SK-N-SH (cell line): ENCODE measurements around the gene PHAX. TPM values are rescaled to one million over a fixed set of nuclear protein-coding genes. Genes with fewer than 3 reads are reported as not detected.

Source experiments
- CTCF ChIA-PET: fragments of 300-600, 350-600 bp; formaldehyde crosslinking; extraction: SDS; loops from one replicate; lab custom pipeline; 2021; lab: Yijun Ruan, JAX
- POLR2A ChIA-PET: fragments of 350-600 bp; sonication (Branson Sonifier 250); formaldehyde crosslinking; extraction: SDS; loops from one replicate; lab custom pipeline; 2020; ENCODE audit warnings: antibody characterized with exemption, inconsistent platforms; lab: Yijun Ruan, JAX
- DNase-seq: peaks from one replicate; pipeline ENCODE4 v3.0.0; 2012
- H2AFZ ChIP-seq: fragments of 200-600 bp; sonication (generic); 2 replicates; pipeline ENCODE4 v1.8.1; 2016; ENCODE audit warnings: antibody characterized with exemption, mild to moderate bottlenecking, low read depth
- H3F3A ChIP-seq: fragments of 200-600 bp; sonication (generic); replicated peaks from 2 replicates; pipeline ENCODE3; 2016; ENCODE audit warnings: antibody characterized with exemption, mild to moderate bottlenecking; ENCODE audit not compliant: insufficient read depth
- H3K27ac ChIP-seq, 2 experiments: fragments of 200-500 bp in 1 of 2; fragments of 200-600 bp in 1 of 2; sonication (Bioruptor generic) in 1 of 2; sonication (generic), shearing (Covaris generic) in 1 of 2; 2 replicates each; pipeline versions ENCODE4 v1.5.1 to v1.6.1; 2014 to 2016; ENCODE audit warnings: low read depth in 2 of 2, inconsistent platforms in 1 of 2, low read length in 1 of 2, mild to moderate bottlenecking in 1 of 2, mixed read lengths in 1 of 2
- H3K27me3 ChIP-seq: fragments of 200-600 bp; sonication (generic), shearing (Covaris generic); 2 replicates; pipeline ENCODE4 v1.6.1; 2016; ENCODE audit warnings: mixed run types; ENCODE audit not compliant: insufficient read depth
- H3K36me3 ChIP-seq, 2 experiments: fragments of 200-500 bp in 1 of 2; fragments of 200-600 bp in 1 of 2; sonication (Bioruptor generic) in 1 of 2; sonication (generic) in 1 of 2; replicated peaks in 1 of 2; 2 replicates each; pipeline versions ENCODE3 to v1.5.1; 2014 to 2016; ENCODE audit warnings: low read length in 1 of 2, mild to moderate bottlenecking in 1 of 2; ENCODE audit not compliant: insufficient read depth in 2 of 2, control insufficient read depth in 1 of 2
- H3K4me1 ChIP-seq, 2 experiments: fragments of 200-500 bp in 1 of 2; fragments of 200-600 bp in 1 of 2; sonication (Bioruptor generic) in 1 of 2; sonication (generic), shearing (Covaris generic) in 1 of 2; 2 replicates each; pipeline versions ENCODE4 v1.5.1 to v1.6.1; 2014 to 2016; ENCODE audit warnings: low read depth in 1 of 2, low read length in 1 of 2, mixed run types in 1 of 2; ENCODE audit not compliant: insufficient read depth in 2 of 2, control insufficient read depth in 1 of 2
- H3K4me2 ChIP-seq: fragments of 200-600 bp; sonication (generic), shearing (Covaris generic); 2 replicates; pipeline ENCODE4 v1.6.1; 2017; ENCODE audit warnings: mixed run types
- H3K4me3 ChIP-seq, 2 experiments: fragments of 200-500 bp in 1 of 2; fragments of 200-600 bp in 1 of 2; sonication (Bioruptor generic) in 1 of 2; sonication (generic), shearing (Covaris generic) in 1 of 2; 2 replicates each; pipeline versions ENCODE4 v1.5.1 to v1.8.1; 2014 to 2016; ENCODE audit warnings: low read depth in 2 of 2, inconsistent platforms in 1 of 2, low read length in 1 of 2, mild to moderate bottlenecking in 1 of 2, mixed read lengths in 1 of 2, moderate library complexity in 1 of 2
- H3K79me2 ChIP-seq: fragments of 200-600 bp; sonication (generic); 2 replicates; pipeline ENCODE4 v1.8.1; 2017; ENCODE audit warnings: mild to moderate bottlenecking; ENCODE audit not compliant: insufficient read depth
- H3K9ac ChIP-seq: fragments of 200-600 bp; sonication (generic); 2 replicates; pipeline ENCODE4 v1.6.1; 2017; ENCODE audit warnings: mixed run types
- H3K9me2 ChIP-seq: fragments of 200-600 bp; sonication (generic); 2 replicates; pipeline ENCODE4 v1.6.1; 2017; ENCODE audit warnings: mixed run types
- H3K9me3 ChIP-seq: fragments of 200-600 bp; sonication (generic); 2 replicates; pipeline ENCODE4 v1.6.1; 2017; ENCODE audit warnings: mixed run types, mild to moderate bottlenecking, moderate library complexity
- H4K20me1 ChIP-seq: fragments of 200-600 bp; sonication (generic); 2 replicates; pipeline ENCODE4 v1.6.1; 2017; ENCODE audit warnings: mild to moderate bottlenecking, mixed run types; ENCODE audit not compliant: insufficient read depth
- ELF1 ChIP-seq: IDR thresholded peaks from 2 replicates; pipeline ENCODE4 v1.4.0; 2012
- EZH2phosphoT487 ChIP-seq: fragments of 200-600 bp; sonication (generic); IDR thresholded peaks from 2 replicates; pipeline ENCODE4 v1.6.1; 2017; ENCODE audit warnings: low read depth, mixed run types, mild to moderate bottlenecking, antibody characterized with exemption, moderate library complexity, borderline replicate concordance
- FOSL2 ChIP-seq: IDR thresholded peaks from 2 replicates; pipeline ENCODE4 v1.4.0; 2012; ENCODE audit warnings: low read depth, mild to moderate bottlenecking, moderate library complexity, borderline replicate concordance
- FOXM1 ChIP-seq: IDR thresholded peaks from 2 replicates; pipeline ENCODE4 v1.4.0; 2012; ENCODE audit warnings: low read depth, mild to moderate bottlenecking
- GATA2 ChIP-seq: sonication (generic); formaldehyde crosslinking; IDR thresholded peaks from 2 replicates; pipeline ENCODE4 v1.5.0; 2020; ENCODE audit warnings: mild to moderate bottlenecking, missing genetic modification reagents
- JUND ChIP-seq: IDR thresholded peaks from 2 replicates; pipeline ENCODE4 v1.4.0; 2012
- MXI1 ChIP-seq: IDR thresholded peaks from 2 replicates; pipeline ENCODE4 v1.6.1; 2012; ENCODE audit warnings: mild to moderate bottlenecking, low read depth, low read length, improper control_type of control experiment
- NFIC ChIP-seq: IDR thresholded peaks from 2 replicates; pipeline ENCODE4 v1.4.0; 2012; ENCODE audit warnings: borderline replicate concordance
- NRF1 ChIP-seq: IDR thresholded peaks from 2 replicates; pipeline ENCODE4 v1.6.1; 2012; ENCODE audit warnings: low read depth, mild to moderate bottlenecking, low read length
- SMC3 ChIP-seq: IDR thresholded peaks from 2 replicates; pipeline ENCODE4 v1.6.1; 2012; ENCODE audit warnings: low read depth, low read length, improper control_type of control experiment
- TAF1 ChIP-seq: IDR thresholded peaks from 2 replicates; pipeline ENCODE4 v1.6.1; 2012; ENCODE audit warnings: low read depth, mild to moderate bottlenecking, low read length, moderate library complexity, borderline replicate concordance
- TEAD4 ChIP-seq: IDR thresholded peaks from 2 replicates; pipeline ENCODE4 v1.4.0; 2012; ENCODE audit warnings: mild to moderate bottlenecking, borderline replicate concordance; ENCODE audit not compliant: insufficient read depth
- YY1 ChIP-seq: IDR thresholded peaks from 2 replicates; pipeline ENCODE4 v1.4.0; 2012; ENCODE audit warnings: low read depth, mild to moderate bottlenecking
- WGBS: methylation state at CpG from one replicate; pipeline ENCODE4 v1.1.6; 2017; ENCODE audit warnings: low lambda C conversion rate; 5-methylcytosine and 5-hydroxymethylcytosine counted together
- polyA plus RNA-seq, 3 experiments: library from polyadenylated mRNA; depleted of rRNA; stranded (reverse); fragments of >200 nt; gene quantifications; 2 replicates each; pipeline ENCODE4 v1.2.3, GENCODE V29; 2012
- TF ChIP-seq, protein P1 (sequence below): fragments of 200-600 bp; sonication (generic); IDR thresholded peaks from 2 replicates; pipeline ENCODE4 v1.6.1; 2017; ENCODE audit warnings: antibody characterized with exemption, mild to moderate bottlenecking, moderate library complexity
- TF ChIP-seq, protein P2 (sequence below): IDR thresholded peaks from 2 replicates; pipeline ENCODE4 v1.4.0; 2012; ENCODE audit warnings: low read depth, borderline replicate concordance
- TF ChIP-seq, protein P3 (sequence below): IDR thresholded peaks from 2 replicates; pipeline ENCODE4 v1.6.1; 2012; ENCODE audit warnings: mild to moderate bottlenecking, low read depth, low read length, moderate library complexity
- TF ChIP-seq, protein P4 (sequence below): IDR thresholded peaks from 2 replicates; pipeline ENCODE4; 2012
- TF ChIP-seq, protein P5 (sequence below): IDR thresholded peaks from 2 replicates; pipeline ENCODE4 v1.4.0; 2012; ENCODE audit warnings: low read depth

PHAX gene
- polyA plus RNA-seq, 1 of the 3 experiments (the other 2 are of a cell fraction), result 25.1 TPM

DNA sequence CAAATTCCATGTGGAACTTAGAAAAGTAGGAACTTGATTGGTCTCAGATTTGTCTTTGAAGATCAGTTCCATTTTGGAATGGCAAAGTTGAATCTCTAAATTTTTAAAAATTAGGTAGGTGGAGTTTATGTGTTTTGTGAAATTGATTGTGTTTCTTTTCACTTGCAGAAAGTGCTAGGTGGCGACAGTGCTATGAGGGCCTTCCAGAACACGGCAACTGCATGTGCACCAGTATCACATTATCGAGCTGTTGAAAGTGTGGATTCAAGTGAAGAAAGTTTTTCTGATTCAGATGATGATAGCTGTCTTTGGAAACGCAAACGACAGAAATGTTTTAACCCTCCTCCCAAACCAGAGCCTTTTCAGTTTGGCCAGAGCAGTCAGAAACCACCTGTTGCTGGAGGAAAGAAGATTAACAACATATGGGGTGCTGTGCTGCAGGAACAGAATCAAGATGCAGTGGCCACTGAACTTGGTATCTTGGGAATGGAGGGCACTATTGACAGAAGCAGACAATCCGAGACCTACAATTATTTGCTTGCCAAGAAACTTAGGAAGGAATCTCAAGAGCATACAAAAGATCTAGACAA, 2.8 kb downstream of the PHAX start:
- no peak overlapping the region for H2AFZ ChIP-seq
- H3K36me3 ChIP-seq, result peaks cover 17 to 51% of the 10 kb centered on the region in 2 experiments
- H3K9ac ChIP-seq, result no peak overlapping the region
- H3K27ac ChIP-seq, result no peak overlapping the region
- no peaks in the 10 kb centered on the region for H3K9me2 ChIP-seq
- ChIA-PET POLR2A (interaction anchor here (0.6 kb wide), 1 partner anchor 62 kb away, joined by 3 read pairs; no protein-coding TSS in a partner anchor), CTCF (no interaction called here)
- no peak overlapping the region for H3K4me3 ChIP-seq
- WGBS, result 87% methylated on average over 6 of the region's 6 CpGs
- no peak for DNase-seq
- no peak for TF ChIP-seq ELF1
- no peak for TF ChIP-seq FOXM1
- TF ChIP-seq NFIC, result no peak
- no peak overlapping the region for H3K4me2 ChIP-seq
- no peaks in the 10 kb centered on the region for H3K9me3 ChIP-seq
- H3F3A ChIP-seq, result no peaks in the 10 kb centered on the region
- peaks cover 78% of the 10 kb centered on the region for H3K79me2 ChIP-seq
- H3K27me3 ChIP-seq, result no peaks in the 10 kb centered on the region
- H3K4me1 ChIP-seq, result peaks cover 6 to 8% of the 10 kb centered on the region in 2 experiments; a peak in 2 of 4 replicates
- peaks cover 31% of the 10 kb centered on the region for H4K20me1 ChIP-seq

DNA sequence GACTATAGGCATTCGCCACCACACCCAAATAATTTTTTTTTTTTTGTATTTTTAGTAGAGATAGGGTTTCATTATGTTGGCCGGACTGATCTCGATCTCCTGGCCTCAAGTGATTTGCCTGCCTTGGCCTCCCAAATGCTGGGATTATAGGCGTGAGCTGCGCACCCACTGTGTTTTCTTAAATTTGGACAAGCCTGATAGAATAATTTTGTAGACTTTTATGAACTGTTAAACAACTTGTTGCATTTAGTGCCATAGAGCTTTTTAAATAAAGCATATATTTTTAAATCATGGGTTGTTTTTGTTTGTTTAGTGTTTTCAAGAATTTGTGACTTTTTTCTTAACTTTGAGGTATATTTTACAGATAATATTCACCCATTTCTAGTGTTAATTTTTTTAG, 4.8 kb downstream of the PHAX start:
- Histone ChIP-seq H3K27ac (no peak overlapping the region), H3F3A (no peaks in the 10 kb centered on the region), H3K9me2 (no peaks in the 10 kb centered on the region), H3K27me3 (no peaks in the 10 kb centered on the region), H3K79me2 (peaks cover 98% of the 10 kb centered on the region), H3K4me1 (peaks cover 4 to 8% of the 10 kb centered on the region in 2 experiments; a peak in 2 of 4 replicates), H2AFZ (no peak overlapping the region), H4K20me1 (peaks cover 31% of the 10 kb centered on the region), H3K9ac (0 out of 2 replicates have a peak overlapping the region, but pooled peaks have one; percentile 18), H3K4me3 (no peak overlapping the region), H3K9me3 (no peaks in the 10 kb centered on the region), H3K36me3 (peaks cover 23 to 65% of the 10 kb centered on the region in 2 experiments), H3K4me2 (peak overlapping the region; percentile 44; the same call in 1 of the 2 replicates)
- no peak for DNase-seq
- no peak for TF ChIP-seq TAF1
- TF ChIP-seq, protein P1, sequence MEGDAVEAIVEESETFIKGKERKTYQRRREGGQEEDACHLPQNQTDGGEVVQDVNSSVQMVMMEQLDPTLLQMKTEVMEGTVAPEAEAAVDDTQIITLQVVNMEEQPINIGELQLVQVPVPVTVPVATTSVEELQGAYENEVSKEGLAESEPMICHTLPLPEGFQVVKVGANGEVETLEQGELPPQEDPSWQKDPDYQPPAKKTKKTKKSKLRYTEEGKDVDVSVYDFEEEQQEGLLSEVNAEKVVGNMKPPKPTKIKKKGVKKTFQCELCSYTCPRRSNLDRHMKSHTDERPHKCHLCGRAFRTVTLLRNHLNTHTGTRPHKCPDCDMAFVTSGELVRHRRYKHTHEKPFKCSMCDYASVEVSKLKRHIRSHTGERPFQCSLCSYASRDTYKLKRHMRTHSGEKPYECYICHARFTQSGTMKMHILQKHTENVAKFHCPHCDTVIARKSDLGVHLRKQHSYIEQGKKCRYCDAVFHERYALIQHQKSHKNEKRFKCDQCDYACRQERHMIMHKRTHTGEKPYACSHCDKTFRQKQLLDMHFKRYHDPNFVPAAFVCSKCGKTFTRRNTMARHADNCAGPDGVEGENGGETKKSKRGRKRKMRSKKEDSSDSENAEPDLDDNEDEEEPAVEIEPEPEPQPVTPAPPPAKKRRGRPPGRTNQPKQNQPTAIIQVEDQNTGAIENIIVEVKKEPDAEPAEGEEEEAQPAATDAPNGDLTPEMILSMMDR, result no peak
- TF ChIP-seq, protein P2, sequence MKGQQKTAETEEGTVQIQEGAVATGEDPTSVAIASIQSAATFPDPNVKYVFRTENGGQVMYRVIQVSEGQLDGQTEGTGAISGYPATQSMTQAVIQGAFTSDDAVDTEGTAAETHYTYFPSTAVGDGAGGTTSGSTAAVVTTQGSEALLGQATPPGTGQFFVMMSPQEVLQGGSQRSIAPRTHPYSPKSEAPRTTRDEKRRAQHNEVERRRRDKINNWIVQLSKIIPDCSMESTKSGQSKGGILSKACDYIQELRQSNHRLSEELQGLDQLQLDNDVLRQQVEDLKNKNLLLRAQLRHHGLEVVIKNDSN, result no peak
- no peak for TF ChIP-seq FOSL2
- no peak for TF ChIP-seq NFIC
- TF ChIP-seq, protein P3, sequence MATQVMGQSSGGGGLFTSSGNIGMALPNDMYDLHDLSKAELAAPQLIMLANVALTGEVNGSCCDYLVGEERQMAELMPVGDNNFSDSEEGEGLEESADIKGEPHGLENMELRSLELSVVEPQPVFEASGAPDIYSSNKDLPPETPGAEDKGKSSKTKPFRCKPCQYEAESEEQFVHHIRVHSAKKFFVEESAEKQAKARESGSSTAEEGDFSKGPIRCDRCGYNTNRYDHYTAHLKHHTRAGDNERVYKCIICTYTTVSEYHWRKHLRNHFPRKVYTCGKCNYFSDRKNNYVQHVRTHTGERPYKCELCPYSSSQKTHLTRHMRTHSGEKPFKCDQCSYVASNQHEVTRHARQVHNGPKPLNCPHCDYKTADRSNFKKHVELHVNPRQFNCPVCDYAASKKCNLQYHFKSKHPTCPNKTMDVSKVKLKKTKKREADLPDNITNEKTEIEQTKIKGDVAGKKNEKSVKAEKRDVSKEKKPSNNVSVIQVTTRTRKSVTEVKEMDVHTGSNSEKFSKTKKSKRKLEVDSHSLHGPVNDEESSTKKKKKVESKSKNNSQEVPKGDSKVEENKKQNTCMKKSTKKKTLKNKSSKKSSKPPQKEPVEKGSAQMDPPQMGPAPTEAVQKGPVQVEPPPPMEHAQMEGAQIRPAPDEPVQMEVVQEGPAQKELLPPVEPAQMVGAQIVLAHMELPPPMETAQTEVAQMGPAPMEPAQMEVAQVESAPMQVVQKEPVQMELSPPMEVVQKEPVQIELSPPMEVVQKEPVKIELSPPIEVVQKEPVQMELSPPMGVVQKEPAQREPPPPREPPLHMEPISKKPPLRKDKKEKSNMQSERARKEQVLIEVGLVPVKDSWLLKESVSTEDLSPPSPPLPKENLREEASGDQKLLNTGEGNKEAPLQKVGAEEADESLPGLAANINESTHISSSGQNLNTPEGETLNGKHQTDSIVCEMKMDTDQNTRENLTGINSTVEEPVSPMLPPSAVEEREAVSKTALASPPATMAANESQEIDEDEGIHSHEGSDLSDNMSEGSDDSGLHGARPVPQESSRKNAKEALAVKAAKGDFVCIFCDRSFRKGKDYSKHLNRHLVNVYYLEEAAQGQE, result no peak
- no peak for TF ChIP-seq FOXM1
- no peak for TF ChIP-seq JUND
- TF ChIP-seq, protein P4, sequence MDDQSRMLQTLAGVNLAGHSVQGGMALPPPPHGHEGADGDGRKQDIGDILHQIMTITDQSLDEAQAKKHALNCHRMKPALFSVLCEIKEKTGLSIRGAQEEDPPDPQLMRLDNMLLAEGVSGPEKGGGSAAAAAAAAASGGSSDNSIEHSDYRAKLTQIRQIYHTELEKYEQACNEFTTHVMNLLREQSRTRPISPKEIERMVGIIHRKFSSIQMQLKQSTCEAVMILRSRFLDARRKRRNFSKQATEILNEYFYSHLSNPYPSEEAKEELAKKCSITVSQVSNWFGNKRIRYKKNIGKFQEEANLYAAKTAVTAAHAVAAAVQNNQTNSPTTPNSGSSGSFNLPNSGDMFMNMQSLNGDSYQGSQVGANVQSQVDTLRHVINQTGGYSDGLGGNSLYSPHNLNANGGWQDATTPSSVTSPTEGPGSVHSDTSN, result no peak
- no peak for TF ChIP-seq YY1
- TF ChIP-seq MXI1, result no peak
- TF ChIP-seq GATA2 (CRISPR knock-in tag), result no peak
- no peak for TF ChIP-seq ELF1
- no peak for TF ChIP-seq NRF1
- no peak for TF ChIP-seq TEAD4
- TF ChIP-seq, protein P5, sequence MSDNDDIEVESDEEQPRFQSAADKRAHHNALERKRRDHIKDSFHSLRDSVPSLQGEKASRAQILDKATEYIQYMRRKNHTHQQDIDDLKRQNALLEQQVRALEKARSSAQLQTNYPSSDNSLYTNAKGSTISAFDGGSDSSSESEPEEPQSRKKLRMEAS, result no peak
- TF ChIP-seq SMC3, result no peak
- TF ChIP-seq EZH2phosphoT487, result no peak
- ChIA-PET CTCF (interaction anchor here (0.6 to 1.3 kb wide), 4 partner anchors 10 to 1348 kb away, joined by 3 to 5 read pairs (median 3); partner anchors contain the start of gene ALDH7A1), POLR2A (interaction anchor here (0.6 kb wide), 1 partner anchor 646 kb away, joined by 3 read pairs; no protein-coding TSS in a partner anchor)
- 91% methylated on average over 5 of the region's 5 CpGs for WGBS
